Activated naive CD8-positive, alpha-beta T cell (primary cell): ENCODE measurements around the gene NYNRIN.

Experiments
- H3K27ac Mint-ChIP-seq: one replicate; pipeline ENCODE4 v1.8.0; 2021; ENCODE audit warnings: mixed read lengths
- H3K27me3 Mint-ChIP-seq: one replicate; pipeline ENCODE4 v1.8.0; 2021; ENCODE audit warnings: mixed read lengths
- H3K36me3 Mint-ChIP-seq: one replicate; pipeline ENCODE4 v1.8.0; 2021; ENCODE audit warnings: mixed read lengths
- H3K4me1 Mint-ChIP-seq: one replicate; pipeline ENCODE4 v1.8.0; 2021; ENCODE audit warnings: low read depth, mixed read lengths
- H3K4me3 Mint-ChIP-seq: one replicate; pipeline ENCODE4 v1.8.0; 2021; ENCODE audit warnings: mild to moderate bottlenecking, mixed read lengths
- H3K9me3 Mint-ChIP-seq: one replicate; pipeline ENCODE4 v1.8.0; 2021; ENCODE audit warnings: low read depth, mixed read lengths

NYNRIN gene

GRCh38 chr14:24458736-24459135 lies 59.9 kb downstream of the NYNRIN start:
- H3K4me3 Mint-ChIP-seq, result no peak overlapping the region
- peaks cover 4% of the 10 kb centered on the region for H3K9me3 Mint-ChIP-seq
- H3K27me3 Mint-ChIP-seq, result no peaks in the 10 kb centered on the region
- no peak overlapping the region for H3K27ac Mint-ChIP-seq
- H3K4me1 Mint-ChIP-seq, result peaks cover 8% of the 10 kb centered on the region
- peaks cover 10% of the 10 kb centered on the region for H3K36me3 Mint-ChIP-seq

GRCh38 chr14:24459331-24459730 lies 60.5 kb downstream of the NYNRIN start:
- no peak overlapping the region for H3K4me3 Mint-ChIP-seq
- peaks cover 6% of the 10 kb centered on the region for H3K36me3 Mint-ChIP-seq
- H3K27ac Mint-ChIP-seq, result no peak overlapping the region
- H3K9me3 Mint-ChIP-seq, result peaks cover 4% of the 10 kb centered on the region
- peaks cover 14% of the 10 kb centered on the region for H3K4me1 Mint-ChIP-seq
- H3K27me3 Mint-ChIP-seq, result no peaks in the 10 kb centered on the region

DNA sequence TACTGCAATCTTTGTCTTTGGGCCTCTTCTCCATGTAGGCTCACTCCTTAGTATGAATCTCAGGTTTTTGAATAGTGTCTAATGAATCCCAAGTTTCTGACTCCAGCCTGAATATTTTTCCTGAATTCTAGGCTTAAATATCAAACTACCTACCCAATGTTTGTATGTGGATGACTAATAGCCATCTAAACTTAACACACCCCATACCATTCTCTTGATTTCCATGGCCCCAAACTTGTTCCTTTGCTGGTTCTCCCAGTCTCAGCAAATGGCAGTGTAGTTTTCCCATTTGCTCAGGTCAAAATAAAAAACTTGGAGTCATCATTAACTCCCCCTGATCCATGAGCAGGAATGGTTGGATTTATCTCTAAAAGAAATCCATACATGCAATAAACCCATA lies 62.5 kb downstream of the NYNRIN start:
- H3K9me3 Mint-ChIP-seq, result peaks cover 4% of the 10 kb centered on the region
- H3K4me1 Mint-ChIP-seq, result peaks cover 33% of the 10 kb centered on the region
- H3K36me3 Mint-ChIP-seq, result peaks cover 6% of the 10 kb centered on the region
- H3K27me3 Mint-ChIP-seq, result no peaks in the 10 kb centered on the region
- H3K4me3 Mint-ChIP-seq, result no peak overlapping the region
- H3K27ac Mint-ChIP-seq, result no peak overlapping the region

GRCh38 chr14:24463017-24463883 lies 64.4 kb downstream of the NYNRIN start:
- Mint-ChIP-seq H3K9me3 (no peaks in the 10 kb centered on the region), H3K4me3 (no peak overlapping the region), H3K36me3 (peaks cover 2% of the 10 kb centered on the region), H3K27me3 (no peaks in the 10 kb centered on the region), H3K27ac (peak overlapping the region; percentile 5), H3K4me1 (peaks cover 35% of the 10 kb centered on the region)

GRCh38 chr14:24463884-24464785 lies 65.3 kb downstream of the NYNRIN start:
- Mint-ChIP-seq H3K27ac (peak overlapping the region; percentile 85), H3K4me3 (peak overlapping the region; percentile 6), H3K36me3 (peaks cover 2% of the 10 kb centered on the region)

DNA sequence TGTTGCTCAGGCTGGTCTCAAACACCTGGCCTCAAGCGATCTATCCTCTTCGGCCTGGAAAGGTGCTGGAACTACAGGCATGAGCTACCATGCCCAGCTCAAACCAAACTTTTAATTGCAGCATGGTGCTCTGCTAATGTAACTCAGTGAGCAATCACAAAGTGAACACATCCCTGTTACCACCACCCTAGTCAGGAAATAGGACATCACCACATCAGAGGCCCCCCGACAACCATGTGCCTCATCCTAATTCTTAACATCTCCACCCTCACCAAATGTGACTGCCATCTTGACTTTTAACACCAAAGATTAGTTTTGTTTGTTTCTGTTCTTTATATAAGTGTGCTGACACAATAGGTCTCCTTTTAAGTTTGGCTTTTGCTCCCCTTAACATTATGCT lies 66.6 kb downstream of the NYNRIN start:
- H3K9me3 Mint-ChIP-seq, result no peaks in the 10 kb centered on the region
- peaks cover 2% of the 10 kb centered on the region for H3K36me3 Mint-ChIP-seq
- no peaks in the 10 kb centered on the region for H3K27me3 Mint-ChIP-seq
- peak overlapping the region; percentile 24 for H3K27ac Mint-ChIP-seq
- H3K4me3 Mint-ChIP-seq, result peak overlapping the region; percentile 1
- peaks cover 35% of the 10 kb centered on the region for H3K4me1 Mint-ChIP-seq

More at GRCh38 chr14:24463884-24464785, 65.3 kb downstream of the NYNRIN start:
- Mint-ChIP-seq H3K9me3 (no peaks in the 10 kb centered on the region), H3K27me3 (no peaks in the 10 kb centered on the region), H3K4me1 (peaks cover 35% of the 10 kb centered on the region)

GRCh38 chr14:24465805-24466204 lies 67.0 kb downstream of the NYNRIN start:
- H3K27ac Mint-ChIP-seq, result no peak overlapping the region
- H3K4me1 Mint-ChIP-seq, result peaks cover 35% of the 10 kb centered on the region

More at GRCh38 chr14:24465805-24466204, 67.0 kb downstream of the NYNRIN start:
- Mint-ChIP-seq H3K9me3 (no peaks in the 10 kb centered on the region), H3K4me3 (no peak overlapping the region), H3K36me3 (peaks cover 2% of the 10 kb centered on the region), H3K27me3 (no peaks in the 10 kb centered on the region)
